Subcutaneous abdominal adipose tissue (tissue), 5 donors: ENCODE measurements around the gene LGSN.
"Not testable (repeated sequence)": the region's sequence is repeated elsewhere in the genome, so short reads cannot be mapped to it uniquely, and the experiment has no call there.

Source experiments
- H3K27ac ChIP-seq: one replicate; pipeline ENCODE4 v1.7.0; 2013; ENCODE audit warnings: low read depth, mild to moderate bottlenecking, inconsistent platforms, low read length, moderate library complexity
- H3K27me3 ChIP-seq, 5 donors: one replicate each; pipeline ENCODE4 v1.7.0; 2013; ENCODE audit warnings: low read length in 5 of 5, inconsistent platforms in 1 of 5; ENCODE audit not compliant: control insufficient read depth in 5 of 5, insufficient read depth in 4 of 5
- H3K36me3 ChIP-seq, 5 donors: one replicate each; pipeline ENCODE4 v1.7.0; 2013; ENCODE audit warnings: low read length in 5 of 5; ENCODE audit not compliant: control insufficient read depth in 5 of 5, insufficient read depth in 5 of 5
- H3K4me1 ChIP-seq, 5 donors: one replicate each; pipeline ENCODE4 v1.7.0; 2013; ENCODE audit warnings: low read length in 5 of 5, mild to moderate bottlenecking in 3 of 5, moderate library complexity in 1 of 5; ENCODE audit not compliant: control insufficient read depth in 5 of 5, insufficient read depth in 5 of 5
- H3K4me3 ChIP-seq, 5 donors: one replicate each; pipeline ENCODE4 v1.7.0; 2013; ENCODE audit warnings: low read length in 5 of 5, low read depth in 1 of 5
- H3K9ac ChIP-seq, 5 donors: one replicate each; pipeline ENCODE4 v1.7.0; 2013; ENCODE audit warnings: low read length in 5 of 5, mild to moderate bottlenecking in 4 of 5, moderate library complexity in 3 of 5
- H3K9me3 ChIP-seq, 5 donors: one replicate each; pipeline ENCODE4 v1.7.0; 2013; ENCODE audit warnings: low read length in 5 of 5; ENCODE audit not compliant: control insufficient read depth in 5 of 5
- donor health status: healthy.
- donor health status: healthy.
- donor health status: healthy.
- donor health status: healthy.
- donor health status: healthy.

The LGSN gene

GRCh38 chr6:63275953-63276352 lies 43.8 kb downstream of the LGSN start:
- Histone ChIP-seq H3K9ac (no peak overlapping the region), H3K4me1 (no peaks in the 10 kb centered on the region), H3K27ac (no peak overlapping the region)

GRCh38 chr6:63274795-63275430 lies 44.9 kb downstream of the LGSN start:
- H3K4me1 ChIP-seq, H3K9ac ChIP-seq, H3K27ac ChIP-seq, H3K27me3 ChIP-seq, H3K9me3 ChIP-seq, H3K4me3 ChIP-seq, H3K36me3 ChIP-seq: not testable (repeated sequence)

More at GRCh38 chr6:63275953-63276352, 43.8 kb downstream of the LGSN start:
- Histone ChIP-seq H3K36me3 (no peaks in the 10 kb centered on the region), H3K4me3 (no peak overlapping the region), H3K9me3 (no peaks in the 10 kb centered on the region), H3K27me3 (peaks cover 0 to 4% (median 0%) of the 10 kb centered on the region in 5 donors)

GRCh38 chr6:63272397-63272796 lies 47.4 kb downstream of the LGSN start:
- Histone ChIP-seq H3K9ac (no peak overlapping the region), H3K36me3 (no peaks in the 10 kb centered on the region), H3K4me1 (peaks cover 0 to 8% (median 0%) of the 10 kb centered on the region in 5 donors), H3K4me3 (no peak overlapping the region), H3K9me3 (no peaks in the 10 kb centered on the region), H3K27me3 (peaks cover 0 to 4% (median 0%) of the 10 kb centered on the region in 5 donors), H3K27ac (no peak overlapping the region)

GRCh38 chr6:63269470-63269869 lies 50.3 kb downstream of the LGSN start:
- no peaks in the 10 kb centered on the region for H3K36me3 ChIP-seq
- peaks cover 0 to 8% (median 0%) of the 10 kb centered on the region in 5 donors for H3K4me1 ChIP-seq
- H3K27ac ChIP-seq, result no peak overlapping the region
- H3K9me3 ChIP-seq, result no peaks in the 10 kb centered on the region
- no peak overlapping the region for H3K9ac ChIP-seq
- H3K4me3 ChIP-seq, result no peak overlapping the region
- H3K27me3 ChIP-seq, result peaks cover 0 to 4% (median 0%) of the 10 kb centered on the region in 5 donors

GRCh38 chr6:63268574-63268973 lies 51.2 kb downstream of the LGSN start:
- Histone ChIP-seq H3K4me3 (no peak overlapping the region), H3K4me1 (peaks cover 0 to 8% (median 0%) of the 10 kb centered on the region in 5 donors), H3K9me3 (no peaks in the 10 kb centered on the region)

GRCh38 chr6:63267828-63268227 lies 52.0 kb downstream of the LGSN start:
- Histone ChIP-seq H3K4me3 (no peak overlapping the region), H3K27ac (no peak overlapping the region), H3K36me3 (no peaks in the 10 kb centered on the region), H3K9me3 (no peaks in the 10 kb centered on the region), H3K27me3 (peaks cover 0 to 4% (median 0%) of the 10 kb centered on the region in 5 donors), H3K9ac (no peak overlapping the region), H3K4me1 (peaks cover 0 to 8% (median 0%) of the 10 kb centered on the region in 5 donors)

More at GRCh38 chr6:63268574-63268973, 51.2 kb downstream of the LGSN start:
- no peak overlapping the region for H3K27ac ChIP-seq
- no peaks in the 10 kb centered on the region for H3K36me3 ChIP-seq
- no peak overlapping the region for H3K9ac ChIP-seq
- H3K27me3 ChIP-seq, result peaks cover 0 to 4% (median 0%) of the 10 kb centered on the region in 5 donors

- Histone ChIP-seq H3K9me3 (no peaks in the 10 kb centered on the region), H3K4me1 (peaks cover 0 to 8% (median 0%) of the 10 kb centered on the region in 5 donors), H3K27ac (no peak overlapping the region), H3K9ac (no peak overlapping the region), H3K4me3 (no peak overlapping the region), H3K27me3 (peaks cover 0 to 4% (median 0%) of the 10 kb centered on the region in 5 donors), H3K36me3 (no peaks in the 10 kb centered on the region)
Measured at GRCh38 chr6:63267046-63267445, 52.7 kb downstream of the LGSN start.

GRCh38 chr6:63263444-63263843 lies 56.3 kb downstream of the LGSN start:
- Histone ChIP-seq H3K27ac (no peak overlapping the region), H3K9ac (no peak overlapping the region), H3K9me3 (no peaks in the 10 kb centered on the region)

GRCh38 chr6:63261820-63262219 lies 58.0 kb downstream of the LGSN start:
- Histone ChIP-seq H3K27me3 (peaks cover 0 to 4% (median 0%) of the 10 kb centered on the region in 5 donors), H3K36me3 (no peaks in the 10 kb centered on the region)

More at GRCh38 chr6:63263444-63263843, 56.3 kb downstream of the LGSN start:
- peaks cover 0 to 4% (median 0%) of the 10 kb centered on the region in 5 donors for H3K27me3 ChIP-seq
- no peaks in the 10 kb centered on the region for H3K36me3 ChIP-seq
- H3K4me1 ChIP-seq, result peaks cover 0 to 8% (median 0%) of the 10 kb centered on the region in 5 donors
- H3K4me3 ChIP-seq, result no peak overlapping the region

GRCh38 chr6:63259153-63259552 lies 60.6 kb downstream of the LGSN start:
- Histone ChIP-seq H3K27me3 (peaks cover 0 to 4% (median 0%) of the 10 kb centered on the region in 5 donors), H3K9me3 (no peaks in the 10 kb centered on the region), H3K4me3 (no peak overlapping the region), H3K9ac (no peak overlapping the region), H3K27ac (no peak overlapping the region), H3K4me1 (no peaks in the 10 kb centered on the region), H3K36me3 (no peaks in the 10 kb centered on the region)

More at GRCh38 chr6:63261820-63262219, 58.0 kb downstream of the LGSN start:
- no peak overlapping the region for H3K4me3 ChIP-seq
- no peaks in the 10 kb centered on the region for H3K9me3 ChIP-seq
- no peak overlapping the region for H3K27ac ChIP-seq
- no peak overlapping the region for H3K9ac ChIP-seq
- no peaks in the 10 kb centered on the region for H3K4me1 ChIP-seq
